ENCODE results near the gene IRAG1. TPM values are rescaled to one million over a fixed set of nuclear protein-coding genes. Genes with fewer than 3 reads are reported as not detected.

IRAG1 gene
- total and polyA plus RNA-seq, 2 donors (not counting 3 experiments of a cell fraction or from before 2014, with no cell fraction given) = 0.22 to 0.38 TPM

DNA sequence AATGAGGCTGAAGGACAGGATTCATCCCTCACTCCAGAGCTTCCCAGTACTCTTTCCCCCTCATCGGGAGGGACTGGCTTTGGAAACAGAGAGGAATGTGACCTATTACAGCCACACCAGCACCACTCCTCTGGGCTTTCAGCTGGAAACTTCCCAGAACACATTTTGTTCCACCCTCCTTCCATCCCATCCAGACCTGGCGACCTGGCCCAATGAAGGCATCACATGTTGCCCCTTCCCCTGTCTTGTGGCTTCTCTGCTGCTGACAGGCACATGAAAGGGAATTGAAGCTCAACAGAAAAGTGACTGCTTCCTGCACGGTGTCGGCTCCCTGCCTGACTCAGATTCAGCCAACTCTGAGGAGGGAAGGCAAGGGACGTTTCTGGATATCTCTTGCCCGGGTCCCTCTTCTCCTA is 19.1 kb downstream of the IRAG1 start:
- no peak overlapping the region for H3K9ac ChIP-seq (replicated peaks; ENCODE audit: extremely low read depth, insufficient read depth, low read length)
- FAIRE-seq (no peak), DNase-seq (ENCODE audit: low read depth, low spot score) (no peak)
- peak overlapping the region; percentile 41 for H2AFZ ChIP-seq (ENCODE audit: low read depth, low read length)
- no peaks in the 10 kb centered on the region for H3K9me1 ChIP-seq (replicated peaks; ENCODE audit: control insufficient read depth, extremely low read depth, insufficient read depth, low read length)
- H3K79me2 ChIP-seq (ENCODE audit: control insufficient read depth, insufficient read depth, low read length) = no peaks in the 10 kb centered on the region
- dilution Hi-C loops (cut with MboI; ENCODE audit: extremely low pct_ligation_motif_present, low sequenced_read_pairs) (no loop called here), intact Hi-C loops (cut with micrococcal nuclease) (no loop called here)
- POLR2A ChIA-PET = no interaction called here
- CTCF ChIA-PET = interaction anchor here (1.0 to 2.1 kb wide), 4 partner anchors 12 to 268 kb away, joined by 3 to 7 read pairs (median 3); partner anchors contain the start of gene RNF141
- H3K27me3 ChIP-seq (ENCODE audit: control insufficient read depth in 2 of 2, insufficient read depth in 2 of 2, low read length in 2 of 2) = peaks cover 0 to 2% of the 10 kb centered on the region in 2 experiments
- H3K4me1 ChIP-seq (ENCODE audit: control insufficient read depth, extremely low read depth, insufficient read depth, low read length) = peaks cover 8% of the 10 kb centered on the region
- TF ChIP-seq, protein P1, sequence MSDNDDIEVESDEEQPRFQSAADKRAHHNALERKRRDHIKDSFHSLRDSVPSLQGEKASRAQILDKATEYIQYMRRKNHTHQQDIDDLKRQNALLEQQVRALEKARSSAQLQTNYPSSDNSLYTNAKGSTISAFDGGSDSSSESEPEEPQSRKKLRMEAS (IDR thresholded peaks at IDR 0.05; ENCODE audit: insufficient read depth, insufficient read length) = no peak
- TF ChIP-seq JUN (IDR thresholded peaks at IDR 0.05; ENCODE audit: borderline replicate concordance, insufficient read depth, insufficient read length, low read depth) (no peak), EZH2 (IDR thresholded peaks at IDR 0.05; ENCODE audit: borderline replicate concordance, low read depth, low read length, severe bottlenecking) (no peak), MYC (IDR thresholded peaks at IDR 0.05; ENCODE audit: low read depth, low read length) (no peak), GATA2 (IDR thresholded peaks at IDR 0.05; ENCODE audit: insufficient read depth, insufficient read length, low read depth, low read length) (no peak), POLR2AphosphoS5 (IDR thresholded peaks at IDR 0.05; ENCODE audit: insufficient read depth, low read depth, low read length) (no peak), FOS (IDR thresholded peaks at IDR 0.05; ENCODE audit: borderline replicate concordance, insufficient read depth, low read length) (no peak), POLR2A (IDR thresholded peaks at IDR 0.05; ENCODE audit: low read depth, low read length) (no peak)
- TF ChIP-seq, protein P2, sequence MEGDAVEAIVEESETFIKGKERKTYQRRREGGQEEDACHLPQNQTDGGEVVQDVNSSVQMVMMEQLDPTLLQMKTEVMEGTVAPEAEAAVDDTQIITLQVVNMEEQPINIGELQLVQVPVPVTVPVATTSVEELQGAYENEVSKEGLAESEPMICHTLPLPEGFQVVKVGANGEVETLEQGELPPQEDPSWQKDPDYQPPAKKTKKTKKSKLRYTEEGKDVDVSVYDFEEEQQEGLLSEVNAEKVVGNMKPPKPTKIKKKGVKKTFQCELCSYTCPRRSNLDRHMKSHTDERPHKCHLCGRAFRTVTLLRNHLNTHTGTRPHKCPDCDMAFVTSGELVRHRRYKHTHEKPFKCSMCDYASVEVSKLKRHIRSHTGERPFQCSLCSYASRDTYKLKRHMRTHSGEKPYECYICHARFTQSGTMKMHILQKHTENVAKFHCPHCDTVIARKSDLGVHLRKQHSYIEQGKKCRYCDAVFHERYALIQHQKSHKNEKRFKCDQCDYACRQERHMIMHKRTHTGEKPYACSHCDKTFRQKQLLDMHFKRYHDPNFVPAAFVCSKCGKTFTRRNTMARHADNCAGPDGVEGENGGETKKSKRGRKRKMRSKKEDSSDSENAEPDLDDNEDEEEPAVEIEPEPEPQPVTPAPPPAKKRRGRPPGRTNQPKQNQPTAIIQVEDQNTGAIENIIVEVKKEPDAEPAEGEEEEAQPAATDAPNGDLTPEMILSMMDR (IDR thresholded peaks at IDR 0.05; ENCODE audit: extremely low read depth in 1 of 2, insufficient read depth in 1 of 2, low read depth in 1 of 2, low read length in 2 of 2) = no peak
- no peaks in the 10 kb centered on the region for H3K9me3 ChIP-seq (replicated peaks; ENCODE audit: control insufficient read depth, insufficient read depth, low read length)
- no peaks in the 10 kb centered on the region for H3K36me3 ChIP-seq (ENCODE audit: control insufficient read depth in 2 of 2, extremely low read depth in 1 of 2, insufficient read depth in 2 of 2, low read length in 2 of 2)
- peak overlapping the region; percentile 30 for H3K4me2 ChIP-seq (ENCODE audit: insufficient read depth, low read length)
- H4K20me1 ChIP-seq (replicated peaks; ENCODE audit: control insufficient read depth, extremely low read depth, insufficient read depth, low read length) = no peaks in the 10 kb centered on the region
- no TSS peak for BruUV-seq (replicated peaks)
- H3K4me3 ChIP-seq (replicated peaks in 1 of 3; ENCODE audit: insufficient read depth in 1 of 3, low read depth in 1 of 3, low read length in 3 of 3) = no peak overlapping the region
- H3K27ac ChIP-seq (ENCODE audit: insufficient read depth, low read depth, low read length) = no peak overlapping the region

All from endothelial cell of umbilical vein (primary cell).